Thyroid gland (tissue), 4 donors: ENCODE measurements around the gene MEGF10.
A peak's percentile ranks its signal among the peaks of the same experiment; 100 is the strongest.

Experiments used
- CTCF ChIP-seq, 6 experiments: fragments of 200-600 bp in 3 of 6; fragments of 450-650 bp in 3 of 6; sonication (generic) in 3 of 6; IDR thresholded peaks; one replicate each; pipeline ENCODE4 v1.5.1; 2016 to 2019; ENCODE audit warnings: antibody characterized with exemption in 6 of 6, mild to moderate bottlenecking in 2 of 6, inconsistent platforms in 1 of 6, moderate library complexity in 1 of 6
- POLR2A ChIP-seq, 2 donors: fragments of 450-650 bp; IDR thresholded peaks; one replicate each; pipeline ENCODE4 v1.6.1; 2017; ENCODE audit warnings: antibody characterized with exemption in 2 of 2, mild to moderate bottlenecking in 2 of 2, moderate library complexity in 1 of 2

GRCh38 chr5:127313847-127314473 lies 23.4 kb downstream of the MEGF10 start:
- TF ChIP-seq POLR2A (IDR thresholded peaks at IDR 0.05) (no peak), CTCF (IDR thresholded peaks at IDR 0.05) (peak in 5 of 6 experiments; percentile 47 to 78 (median 63))
